GM12878 (cell line): ENCODE results near the gene C12orf56. TPM values are rescaled to one million over a fixed set of nuclear protein-coding genes. Genes with fewer than 3 reads are reported as not detected.
A peak's percentile ranks its signal among the peaks of the same experiment; 100 is the strongest.

Experiments used
- ATAC-seq: fragments of 200-7000 bp; cut with Tn5 transposase; 3 replicates; pipeline ENCODE4 v1.9.1; 2020; ENCODE audit warnings: mild to moderate bottlenecking, moderate library complexity
- BruUV-seq: library from RNA; stranded (reverse); fragments of 400-500 nt; replicated peaks from 2 replicates; lab custom pipeline; 2021; lab: Mats Ljungman, UMichigan
- CTCF ChIA-PET: fragments of 300-600 bp; sonication (Branson Sonifier 250); formaldehyde crosslinking; extraction: SDS; loops from one replicate; lab custom pipeline; 2021; ENCODE audit warnings: inconsistent platforms; lab: Yijun Ruan, JAX
- POLR2A ChIA-PET: fragments of 350-600 bp; formaldehyde crosslinking; extraction: SDS; loops from one replicate; lab custom pipeline; 2021; ENCODE audit warnings: inconsistent platforms; lab: Charles Lee
- RAD21 ChIA-PET: fragments of 300-600 bp; sonication (Branson Sonifier 250); formaldehyde crosslinking; loops from one replicate; lab custom pipeline; 2023; ENCODE audit warnings: antibody characterized with exemption; ENCODE audit not compliant: unreplicated experiment; lab: Charles Lee
- SMC1A ChIA-PET: fragments of 300-600 bp; sonication (Branson Sonifier 250); formaldehyde crosslinking; loops from one replicate; lab custom pipeline; 2023; ENCODE audit not compliant: unreplicated experiment, uncharacterized antibody; lab: Charles Lee
- DNase-seq: peaks from one replicate; pipeline ENCODE4 v3.0.0-alpha.2; 2011; ENCODE audit warnings: low read depth, low spot score
- FAIRE-seq: peaks from 3 replicates; lab custom pipeline; 2011; peaks lifted over from hg19 to GRCh38; lab: Jason Lieb, UNC
- H2AFZ ChIP-seq: 2 replicates; pipeline ENCODE4 v1.6.0; 2011; ENCODE audit warnings: low read depth, low read length, control low read depth; ENCODE audit not compliant: control insufficient read depth
- H3K27ac ChIP-seq: 2 replicates; pipeline ENCODE4 v1.5.1; 2011; ENCODE audit warnings: control low read depth; ENCODE audit not compliant: control insufficient read depth, insufficient read depth
- H3K27me3 ChIP-seq, 2 experiments: replicated peaks in 1 of 2; 2 replicates each; pipeline versions ENCODE4 v1.6.0 to v1.6.1; 2011; ENCODE audit warnings: low read length in 1 of 2; ENCODE audit not compliant: control insufficient read depth in 2 of 2, insufficient read depth in 2 of 2
- H3K36me3 ChIP-seq, 2 experiments: 2 replicates each; pipeline ENCODE4 v1.5.1; 2011; ENCODE audit warnings: low read length in 1 of 2; ENCODE audit not compliant: control insufficient read depth in 2 of 2, insufficient read depth in 2 of 2
- H3K4me1 ChIP-seq: 2 replicates; pipeline ENCODE4 v1.6.1; 2011; ENCODE audit warnings: mild to moderate bottlenecking, low read length, moderate library complexity, mixed read lengths; ENCODE audit not compliant: control insufficient read depth, insufficient read depth
- H3K4me2 ChIP-seq: 2 replicates; pipeline ENCODE4 v1.6.0; 2011; ENCODE audit warnings: control low read depth; ENCODE audit not compliant: control insufficient read depth, insufficient read depth
- H3K4me3 ChIP-seq: fragments of 200-600 bp; sonication (generic); 2 replicates; pipeline ENCODE4 v1.5.1; 2016
- H3K79me2 ChIP-seq: 2 replicates; pipeline ENCODE4 v1.6.0; 2011; ENCODE audit warnings: low read length; ENCODE audit not compliant: control insufficient read depth, insufficient read depth
- H3K9ac ChIP-seq: 2 replicates; pipeline ENCODE4 v1.8.0; 2011; ENCODE audit warnings: low read length, control low read depth, mixed read lengths; ENCODE audit not compliant: control insufficient read depth, insufficient read depth
- H3K9me3 ChIP-seq: replicated peaks from 3 replicates; pipeline ENCODE4 v1.5.1; 2011; ENCODE audit warnings: mild to moderate bottlenecking, low read length; ENCODE audit not compliant: control insufficient read depth, insufficient read depth
- H4K20me1 ChIP-seq: 2 replicates; pipeline ENCODE4 v1.6.0; 2011; ENCODE audit not compliant: control insufficient read depth, insufficient read depth
- IRF4 ChIP-seq: IDR thresholded peaks from 2 replicates; pipeline ENCODE4 v1.6.1; 2011; ENCODE audit warnings: low read depth, low read length
- KDM1A ChIP-seq: fragments of 200-600 bp; sonication (generic); IDR thresholded peaks from 2 replicates; pipeline ENCODE4 v1.6.1; 2016; ENCODE audit warnings: borderline replicate concordance
- MYC ChIP-seq: IDR thresholded peaks from 2 replicates; pipeline ENCODE4 v1.6.1; 2011; ENCODE audit warnings: mild to moderate bottlenecking, low read length, moderate library complexity, inconsistent platforms; ENCODE audit not compliant: insufficient read depth, insufficient replicate concordance, insufficient read length, severe bottlenecking
- SRF ChIP-seq, 2 experiments: IDR thresholded peaks; 2 replicates each; pipeline ENCODE4 v1.6.1; 2011; ENCODE audit warnings: low read depth in 2 of 2, low read length in 2 of 2, mild to moderate bottlenecking in 1 of 2, moderate library complexity in 1 of 2
- TAF1 ChIP-seq: IDR thresholded peaks from 2 replicates; pipeline ENCODE4 v1.6.1; 2011; ENCODE audit warnings: mild to moderate bottlenecking, low read depth, low read length, borderline replicate concordance
- WGBS: methylation state at CpG from one replicate; pipeline ENCODE4 v1.1.6; 2016; ENCODE audit warnings: low lambda C conversion rate; ENCODE audit not compliant: insufficient replicate concordance, insufficient coverage; ENCODE audit errors: missing lambda C conversion rate; 5-methylcytosine and 5-hydroxymethylcytosine counted together
- in situ Hi-C: fragments of 300-500 bp; cut with MboI; formaldehyde crosslinking; loops from 9 replicates; pipeline ENCODE4 v1.14.3; 2018; ENCODE audit warnings: mixed read lengths
- intact Hi-C: fragments of 100-400 bp; cut with micrococcal nuclease; formaldehyde crosslinking; loops from one replicate; pipeline ENCODE4 v1.14.2; 2022; ENCODE audit not compliant: unreplicated experiment
- polyA plus RNA-seq, 11 experiments: library from polyadenylated mRNA; depleted of rRNA in 4 of 11; unstranded in 6 of 11; stranded (reverse) in 5 of 11; fragments of >200 nt; fragmentation: Nextera tagmentation in 4 of 11; fragmentation: Illumina TruSeq in 1 of 11; extraction: Ambion mirVana in 4 of 11; extraction: Trizol in 1 of 11; gene quantifications; 1 replicate in 1 of 11; 2 replicates in 10 of 11; pipeline versions ENCODE4 v1.2.1 to v1.2.3, GENCODE V29; 2011 to 2016; ENCODE audit warnings: inconsistent platforms in 2 of 11, missing spikeins in 2 of 11, low read depth in 1 of 11
- total RNA-seq, 4 experiments: library from RNA; depleted of rRNA in 3 of 4; stranded (reverse); fragments of >200 nt in 3 of 4; fragmentation: Illumina TruSeq in 1 of 4; extraction: Trizol in 1 of 4; gene quantifications; 2 replicates each; pipeline versions ENCODE4 v1.2.1 to v1.2.3, GENCODE V29; 2013 to 2021
- TF ChIP-seq, protein P1 (sequence below): IDR thresholded peaks from 2 replicates; pipeline ENCODE4 v1.6.1; 2011; ENCODE audit warnings: borderline replicate concordance, low read depth, mild to moderate bottlenecking, moderate library complexity, low read length; ENCODE audit not compliant: insufficient read depth, poor library complexity, severe bottlenecking

The C12orf56 gene
- total and polyA plus RNA-seq, 10 of the 15 experiments (the other 5 are each of a cell fraction or from before 2014, with no cell fraction given): not detected

GRCh38 chr12:64318605-64319004, 72.0 kb downstream of the C12orf56 start (continued):
- TF ChIP-seq, protein P1, sequence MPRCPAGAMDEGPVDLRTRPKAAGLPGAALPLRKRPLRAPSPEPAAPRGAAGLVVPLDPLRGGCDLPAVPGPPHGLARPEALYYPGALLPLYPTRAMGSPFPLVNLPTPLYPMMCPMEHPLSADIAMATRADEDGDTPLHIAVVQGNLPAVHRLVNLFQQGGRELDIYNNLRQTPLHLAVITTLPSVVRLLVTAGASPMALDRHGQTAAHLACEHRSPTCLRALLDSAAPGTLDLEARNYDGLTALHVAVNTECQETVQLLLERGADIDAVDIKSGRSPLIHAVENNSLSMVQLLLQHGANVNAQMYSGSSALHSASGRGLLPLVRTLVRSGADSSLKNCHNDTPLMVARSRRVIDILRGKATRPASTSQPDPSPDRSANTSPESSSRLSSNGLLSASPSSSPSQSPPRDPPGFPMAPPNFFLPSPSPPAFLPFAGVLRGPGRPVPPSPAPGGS: peak; percentile 73
- TF ChIP-seq, all 136 proteins: peak for 15

GRCh38 chr12:64311877-64312276, 78.7 kb downstream of the C12orf56 start:
- ChIA-PET CTCF (no interaction called here), SMC1A (no interaction called here), RAD21 (no interaction called here), POLR2A (no interaction called here)
- no peaks in the 10 kb centered on the region for H3K27me3 ChIP-seq
- H3K79me2 ChIP-seq: no peaks in the 10 kb centered on the region
- TF ChIP-seq KDM1A: no peak
- TF ChIP-seq SRF (IDR thresholded peaks at IDR 0.05; ENCODE audit: low read depth in 2 of 2, low read length in 2 of 2): no peak
- TF ChIP-seq IRF4: no peak
- no peak for TF ChIP-seq TAF1
- TF ChIP-seq MYC: no peak
- peak; percentile 7 for FAIRE-seq
- no peak overlapping the region for H3K27ac ChIP-seq
- 60% methylated on average over 4 of the region's 4 CpGs for WGBS
- in situ Hi-C loops: no loop called here
- H3K36me3 ChIP-seq: no peaks in the 10 kb centered on the region
- no TSS peak for BruUV-seq
- intact Hi-C loops: no loop called here
- ATAC-seq: no peak
- no peaks in the 10 kb centered on the region for H4K20me1 ChIP-seq
- H3K4me1 ChIP-seq: no peaks in the 10 kb centered on the region
- no peak for DNase-seq
- no peaks in the 10 kb centered on the region for H3K9me3 ChIP-seq
- no peak overlapping the region for H2AFZ ChIP-seq
- no peak overlapping the region for H3K9ac ChIP-seq
- H3K4me2 ChIP-seq: no peak overlapping the region
- H3K4me3 ChIP-seq: no peak overlapping the region
